ENCODE results near the gene BEND2.

Gene BEND2

GRCh38 chrX:18151649-18152048, 69.0 kb downstream of the BEND2 start:
- TF ChIP-seq GLIS3 (CRISPR knock-in tag; IDR thresholded peaks at IDR 0.05) = no peak
- TF ChIP-seq, protein P1, sequence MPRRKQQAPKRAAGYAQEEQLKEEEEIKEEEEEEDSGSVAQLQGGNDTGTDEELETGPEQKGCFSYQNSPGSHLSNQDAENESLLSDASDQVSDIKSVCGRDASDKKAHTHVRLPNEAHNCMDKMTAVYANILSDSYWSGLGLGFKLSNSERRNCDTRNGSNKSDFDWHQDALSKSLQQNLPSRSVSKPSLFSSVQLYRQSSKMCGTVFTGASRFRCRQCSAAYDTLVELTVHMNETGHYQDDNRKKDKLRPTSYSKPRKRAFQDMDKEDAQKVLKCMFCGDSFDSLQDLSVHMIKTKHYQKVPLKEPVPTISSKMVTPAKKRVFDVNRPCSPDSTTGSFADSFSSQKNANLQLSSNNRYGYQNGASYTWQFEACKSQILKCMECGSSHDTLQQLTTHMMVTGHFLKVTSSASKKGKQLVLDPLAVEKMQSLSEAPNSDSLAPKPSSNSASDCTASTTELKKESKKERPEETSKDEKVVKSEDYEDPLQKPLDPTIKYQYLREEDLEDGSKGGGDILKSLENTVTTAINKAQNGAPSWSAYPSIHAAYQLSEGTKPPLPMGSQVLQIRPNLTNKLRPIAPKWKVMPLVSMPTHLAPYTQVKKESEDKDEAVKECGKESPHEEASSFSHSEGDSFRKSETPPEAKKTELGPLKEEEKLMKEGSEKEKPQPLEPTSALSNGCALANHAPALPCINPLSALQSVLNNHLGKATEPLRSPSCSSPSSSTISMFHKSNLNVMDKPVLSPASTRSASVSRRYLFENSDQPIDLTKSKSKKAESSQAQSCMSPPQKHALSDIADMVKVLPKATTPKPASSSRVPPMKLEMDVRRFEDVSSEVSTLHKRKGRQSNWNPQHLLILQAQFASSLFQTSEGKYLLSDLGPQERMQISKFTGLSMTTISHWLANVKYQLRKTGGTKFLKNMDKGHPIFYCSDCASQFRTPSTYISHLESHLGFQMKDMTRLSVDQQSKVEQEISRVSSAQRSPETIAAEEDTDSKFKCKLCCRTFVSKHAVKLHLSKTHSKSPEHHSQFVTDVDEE (CRISPR knock-in tag; IDR thresholded peaks at IDR 0.05) = no peak
- no peak for TF ChIP-seq PPARA (CRISPR knock-in tag; IDR thresholded peaks at IDR 0.05; ENCODE audit: borderline replicate concordance)
- TF ChIP-seq TOX (CRISPR knock-in tag; IDR thresholded peaks at IDR 0.05; ENCODE audit: borderline replicate concordance) = no peak
- TF ChIP-seq ZFP30 (CRISPR knock-in tag; IDR thresholded peaks at IDR 0.05) = no peak
- TF ChIP-seq OSR1 (CRISPR knock-in tag; IDR thresholded peaks at IDR 0.05) = no peak
- TF ChIP-seq ISL1 (CRISPR knock-in tag; IDR thresholded peaks at IDR 0.05) = no peak
- no peak for ATAC-seq

DNA sequence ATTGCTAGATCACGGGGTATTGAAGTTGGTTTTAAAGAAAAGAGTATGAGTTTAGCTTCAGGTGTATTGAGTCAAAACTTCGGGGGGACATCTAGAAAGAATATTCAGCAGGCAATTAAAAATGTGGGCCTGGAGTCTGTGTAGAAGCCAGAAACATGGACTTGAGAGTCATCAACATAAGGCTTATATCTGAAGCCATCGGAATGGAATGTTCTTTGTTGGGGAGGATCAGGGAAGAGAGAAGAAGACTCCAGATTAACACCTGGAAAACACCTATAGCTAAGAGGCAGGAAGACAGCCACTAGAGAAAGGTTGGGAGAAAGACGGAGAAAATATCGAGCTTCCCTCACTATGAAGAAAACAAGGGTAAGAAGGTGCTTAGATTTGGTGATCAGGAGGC, 69.5 kb downstream of the BEND2 start:
- no peak for TF ChIP-seq PPARA (CRISPR knock-in tag; IDR thresholded peaks at IDR 0.05; ENCODE audit: borderline replicate concordance)
- TF ChIP-seq ZFP30 (CRISPR knock-in tag; IDR thresholded peaks at IDR 0.05) = no peak
- TF ChIP-seq TCF4 (CRISPR knock-in tag; IDR thresholded peaks at IDR 0.05; ENCODE audit: borderline replicate concordance) = no peak
- TF ChIP-seq, protein P1 (CRISPR knock-in tag; IDR thresholded peaks at IDR 0.05) = no peak
- no peak for TF ChIP-seq ZC3H10 (CRISPR knock-in tag; IDR thresholded peaks at IDR 0.05)
- no peak for TF ChIP-seq ZFP3 (CRISPR knock-in tag; IDR thresholded peaks at IDR 0.05)
- TF ChIP-seq OSR1 (CRISPR knock-in tag; IDR thresholded peaks at IDR 0.05) = no peak
- TF ChIP-seq PATZ1 (CRISPR knock-in tag; IDR thresholded peaks at IDR 0.05; ENCODE audit: borderline replicate concordance) = no peak
- TF ChIP-seq RARB (CRISPR knock-in tag; IDR thresholded peaks at IDR 0.05) = no peak
- TF ChIP-seq ZNF565 (CRISPR knock-in tag; conservative IDR thresholded peaks at IDR 0.05; ENCODE audit: low read depth) = no peak
- TF ChIP-seq SNAI2 (CRISPR knock-in tag; IDR thresholded peaks at IDR 0.05) = no peak
- TF ChIP-seq, protein P2, sequence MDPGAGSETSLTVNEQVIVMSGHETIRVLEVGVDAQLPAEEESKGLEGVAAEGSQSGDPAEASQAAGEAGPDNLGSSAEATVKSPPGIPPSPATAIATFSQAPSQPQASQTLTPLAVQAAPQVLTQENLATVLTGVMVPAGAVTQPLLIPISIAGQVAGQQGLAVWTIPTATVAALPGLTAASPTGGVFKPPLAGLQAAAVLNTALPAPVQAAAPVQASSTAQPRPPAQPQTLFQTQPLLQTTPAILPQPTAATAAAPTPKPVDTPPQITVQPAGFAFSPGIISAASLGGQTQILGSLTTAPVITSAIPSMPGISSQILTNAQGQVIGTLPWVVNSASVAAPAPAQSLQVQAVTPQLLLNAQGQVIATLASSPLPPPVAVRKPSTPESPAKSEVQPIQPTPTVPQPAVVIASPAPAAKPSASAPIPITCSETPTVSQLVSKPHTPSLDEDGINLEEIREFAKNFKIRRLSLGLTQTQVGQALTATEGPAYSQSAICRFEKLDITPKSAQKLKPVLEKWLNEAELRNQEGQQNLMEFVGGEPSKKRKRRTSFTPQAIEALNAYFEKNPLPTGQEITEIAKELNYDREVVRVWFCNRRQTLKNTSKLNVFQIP (CRISPR knock-in tag; IDR thresholded peaks at IDR 0.05; ENCODE audit: borderline replicate concordance, low read depth) = no peak
- TF ChIP-seq ESRRG (CRISPR knock-in tag; IDR thresholded peaks at IDR 0.05) = no peak
- TF ChIP-seq ISL1 (CRISPR knock-in tag; IDR thresholded peaks at IDR 0.05) = no peak
- no peak for ATAC-seq

GRCh38 chrX:18149454-18149853, 71.2 kb downstream of the BEND2 start:
- no peak for ATAC-seq
- no peak for TF ChIP-seq ZFP30 (CRISPR knock-in tag; IDR thresholded peaks at IDR 0.05)
- TF ChIP-seq CSDC2 (CRISPR knock-in tag; IDR thresholded peaks at IDR 0.05) = no peak
- TF ChIP-seq CSRNP3 (CRISPR knock-in tag; IDR thresholded peaks at IDR 0.05) = no peak
- TF ChIP-seq, protein P2 (CRISPR knock-in tag; IDR thresholded peaks at IDR 0.05; ENCODE audit: borderline replicate concordance, low read depth) = no peak
- no peak for TF ChIP-seq GLIS3 (CRISPR knock-in tag; IDR thresholded peaks at IDR 0.05)
- no peak for TF ChIP-seq SNAI2 (CRISPR knock-in tag; IDR thresholded peaks at IDR 0.05)
- no peak for TF ChIP-seq PATZ1 (CRISPR knock-in tag; IDR thresholded peaks at IDR 0.05; ENCODE audit: borderline replicate concordance)
- no peak for TF ChIP-seq ISL1 (CRISPR knock-in tag; IDR thresholded peaks at IDR 0.05)
- no peak for TF ChIP-seq OSR1 (CRISPR knock-in tag; IDR thresholded peaks at IDR 0.05)
- no peak for TF ChIP-seq ZC3H10 (CRISPR knock-in tag; IDR thresholded peaks at IDR 0.05)
- TF ChIP-seq ESRRG (CRISPR knock-in tag; IDR thresholded peaks at IDR 0.05) = no peak
- TF ChIP-seq, protein P1 (CRISPR knock-in tag; IDR thresholded peaks at IDR 0.05) = no peak
- TF ChIP-seq RARB (CRISPR knock-in tag; IDR thresholded peaks at IDR 0.05) = no peak
- TF ChIP-seq PPARA (CRISPR knock-in tag; IDR thresholded peaks at IDR 0.05; ENCODE audit: borderline replicate concordance) = no peak
